HepG2 (cell line): ENCODE data around the gene SLC18A3. TPM values are rescaled to one million over a fixed set of nuclear protein-coding genes. Genes with fewer than 3 reads are reported as not detected.

Source experiments
- ARHGAP35 ChIP-seq: sonication (generic); formaldehyde crosslinking; IDR thresholded peaks from 2 replicates; pipeline ENCODE4 v1.9.0; 2022; ENCODE audit warnings: mild to moderate bottlenecking, inconsistent platforms, moderate library complexity, missing genetic modification reagents, borderline replicate concordance
- ARNT ChIP-seq: fragments of 450-650 bp; IDR thresholded peaks from 2 replicates; pipeline ENCODE4 v1.6.1; 2017
- EHMT2 ChIP-seq: fragments of 200-600 bp; sonication (generic); IDR thresholded peaks from 2 replicates; pipeline ENCODE4 v1.7.0; 2017; ENCODE audit warnings: antibody characterized with exemption, low read depth, low read length, borderline replicate concordance
- FOXO1 ChIP-seq: sonication (generic); formaldehyde crosslinking; IDR thresholded peaks from 2 replicates; pipeline ENCODE4 v1.4.0; 2020; ENCODE audit warnings: missing genetic modification reagents
- GLI4 ChIP-seq: sonication (generic); formaldehyde crosslinking; IDR thresholded peaks from 2 replicates; pipeline ENCODE4 v1.5.1; 2020; ENCODE audit warnings: missing genetic modification reagents, mild to moderate bottlenecking, moderate library complexity, borderline replicate concordance
- GTF2F1 ChIP-seq: fragments of 150-350 bp; IDR thresholded peaks from 2 replicates; pipeline ENCODE4 v1.6.1; 2014; ENCODE audit warnings: low read length
- JUN ChIP-seq: sonication (generic); formaldehyde crosslinking; IDR thresholded peaks from 2 replicates; pipeline ENCODE4 v1.4.0; 2020; ENCODE audit warnings: mild to moderate bottlenecking, missing genetic modification reagents
- MED1 ChIP-seq: sonication (generic); formaldehyde crosslinking; IDR thresholded peaks from 2 replicates; pipeline ENCODE4 v1.4.0; 2020; ENCODE audit warnings: missing genetic modification reagents
- MED8 ChIP-seq: sonication (generic); formaldehyde crosslinking; IDR thresholded peaks from 2 replicates; pipeline ENCODE4 v1.8.1; 2023; ENCODE audit warnings: mild to moderate bottlenecking, missing genetic modification reagents; ENCODE audit not compliant: insufficient replicate concordance
- MEIS1 ChIP-seq: sonication (generic); formaldehyde crosslinking; IDR thresholded peaks from 2 replicates; pipeline ENCODE4 v1.9.0; 2021; ENCODE audit warnings: mild to moderate bottlenecking, missing genetic modification reagents, moderate library complexity, borderline replicate concordance
- MEIS2 ChIP-seq: sonication (generic); formaldehyde crosslinking; IDR thresholded peaks from 2 replicates; pipeline ENCODE4 v1.9.0; 2021; ENCODE audit warnings: mild to moderate bottlenecking, missing genetic modification reagents
- NAIF1 ChIP-seq: sonication (generic); formaldehyde crosslinking; IDR thresholded peaks from 2 replicates; pipeline ENCODE4 v1.5.0; 2020; ENCODE audit warnings: mild to moderate bottlenecking, missing genetic modification reagents, borderline replicate concordance
- REL ChIP-seq: sonication (generic); formaldehyde crosslinking; conservative IDR thresholded peaks from 2 replicates; pipeline ENCODE4 v1.8.0; 2022; ENCODE audit warnings: mild to moderate bottlenecking, missing genetic modification reagents, moderate library complexity
- SSRP1 ChIP-seq: IDR thresholded peaks from 2 replicates; pipeline ENCODE4 v1.6.1; 2016; ENCODE audit warnings: control low read depth
- ZBTB21 ChIP-seq: sonication (generic); formaldehyde crosslinking; IDR thresholded peaks from 2 replicates; pipeline ENCODE4 v1.4.0; 2020; ENCODE audit warnings: missing genetic modification reagents
- ZFP36 ChIP-seq: fragments of 150-350 bp; IDR thresholded peaks from 2 replicates; pipeline ENCODE4 v1.6.1; 2018; ENCODE audit warnings: borderline replicate concordance, low read length, low read depth; ENCODE audit not compliant: partially characterized antibody
- ZMYM4 ChIP-seq: sonication (generic); formaldehyde crosslinking; IDR thresholded peaks from 2 replicates; pipeline ENCODE4 v1.8.1; 2023; ENCODE audit warnings: mild to moderate bottlenecking, missing genetic modification reagents
- ZNF101 ChIP-seq: sonication (generic); formaldehyde crosslinking; IDR thresholded peaks from 2 replicates; pipeline ENCODE4 v1.4.0; 2020; ENCODE audit warnings: mild to moderate bottlenecking, low read depth, missing genetic modification reagents, borderline replicate concordance
- ZNF12 ChIP-seq: sonication (generic); formaldehyde crosslinking; IDR thresholded peaks from 2 replicates; pipeline ENCODE4 v1.5.0; 2020; ENCODE audit warnings: missing genetic modification reagents
- ZNF160 ChIP-seq: sonication (generic); formaldehyde crosslinking; IDR thresholded peaks from 2 replicates; pipeline ENCODE4 v1.8.0; 2022; ENCODE audit warnings: mild to moderate bottlenecking, inconsistent platforms, missing genetic modification reagents
- ZNF703 ChIP-seq: sonication (generic); formaldehyde crosslinking; IDR thresholded peaks from 2 replicates; pipeline ENCODE4 v1.5.1; 2020; ENCODE audit warnings: missing genetic modification reagents, mild to moderate bottlenecking, moderate library complexity, borderline replicate concordance
- ZNF761 ChIP-seq: sonication (generic); formaldehyde crosslinking; conservative IDR thresholded peaks from 2 replicates; pipeline ENCODE4 v1.4.0; 2020; ENCODE audit warnings: mild to moderate bottlenecking, missing genetic modification reagents
- polyA plus RNA-seq, 8 experiments: library from polyadenylated mRNA; depleted of rRNA in 3 of 8; stranded (reverse) in 7 of 8; unstranded in 1 of 8; fragments of >200 nt; fragmentation: Illumina TruSeq in 4 of 8; extraction: Trizol in 4 of 8; gene quantifications; 2 replicates each; pipeline versions ENCODE4 v1.2.1 to v1.2.3, GENCODE V29; 2011 to 2016; ENCODE audit warnings: low read depth in 4 of 8, missing spikeins in 1 of 8, mixed read lengths in 1 of 8; ENCODE audit not compliant: insufficient read depth in 1 of 8
- total RNA-seq, 5 experiments: library from RNA; depleted of rRNA; stranded (reverse); fragments of >200 nt; fragmentation: Illumina TruSeq; extraction: Trizol; gene quantifications; 2 replicates each; pipeline ENCODE4 v1.2.3, GENCODE V29; 2016; ENCODE audit warnings: low read depth in 1 of 5
- TF ChIP-seq, protein P1 (sequence below), 2 experiments: fragments of 450-650 bp in 1 of 2; sonication (generic) in 1 of 2; formaldehyde crosslinking; IDR thresholded peaks; 2 replicates each; pipeline versions ENCODE4 v1.5.0 to v1.8.0; 2020 to 2022; ENCODE audit warnings: mild to moderate bottlenecking in 1 of 2, missing genetic modification reagents in 1 of 2
- TF ChIP-seq, protein P2 (sequence below): sonication (generic); formaldehyde crosslinking; IDR thresholded peaks from 2 replicates; pipeline ENCODE4 v1.9.0; 2022; ENCODE audit warnings: low read depth, missing genetic modification reagents
- TF ChIP-seq, protein P3 (sequence below): sonication (generic); formaldehyde crosslinking; conservative IDR thresholded peaks from 2 replicates; pipeline ENCODE4 v1.4.0; 2020; ENCODE audit warnings: missing genetic modification reagents
- TF ChIP-seq, protein P4 (sequence below): sonication (generic); formaldehyde crosslinking; IDR thresholded peaks from 2 replicates; pipeline ENCODE4 v1.5.0; 2020; ENCODE audit warnings: missing genetic modification reagents, mild to moderate bottlenecking, borderline replicate concordance

SLC18A3 gene
- total and polyA plus RNA-seq, 2 of the 13 experiments (the other 11 are each of a cell fraction or from before 2014, with no cell fraction given), result not detected

DNA sequence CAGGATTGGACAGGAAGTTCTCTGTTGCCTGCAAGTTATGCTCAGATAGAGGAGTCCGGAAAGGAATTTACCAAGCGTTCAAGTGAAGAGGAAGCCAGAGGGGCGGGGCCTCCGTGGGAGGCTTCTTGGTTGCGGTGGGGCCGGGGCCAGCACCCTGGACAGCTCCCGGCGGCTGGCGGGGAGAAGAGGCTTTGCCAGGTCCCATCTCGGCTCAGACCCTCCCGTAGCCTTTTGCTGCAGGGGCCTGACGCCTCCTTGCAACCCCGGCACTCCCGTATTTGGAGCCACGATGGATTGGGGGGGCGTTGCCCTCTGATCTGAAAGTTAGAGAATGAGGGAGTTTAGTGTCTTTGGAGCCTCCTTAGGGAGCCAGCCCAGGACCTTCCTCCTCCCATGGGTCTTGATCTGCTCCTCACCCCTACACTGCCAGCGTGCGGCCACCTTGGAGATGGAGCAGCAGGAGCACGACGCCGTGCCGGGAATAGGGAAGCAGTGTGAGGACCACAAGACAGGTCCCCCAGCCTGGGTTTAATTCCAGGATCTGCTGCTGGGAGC is 3.1 kb upstream of the SLC18A3 start (continued):
- TF ChIP-seq, protein P1, sequence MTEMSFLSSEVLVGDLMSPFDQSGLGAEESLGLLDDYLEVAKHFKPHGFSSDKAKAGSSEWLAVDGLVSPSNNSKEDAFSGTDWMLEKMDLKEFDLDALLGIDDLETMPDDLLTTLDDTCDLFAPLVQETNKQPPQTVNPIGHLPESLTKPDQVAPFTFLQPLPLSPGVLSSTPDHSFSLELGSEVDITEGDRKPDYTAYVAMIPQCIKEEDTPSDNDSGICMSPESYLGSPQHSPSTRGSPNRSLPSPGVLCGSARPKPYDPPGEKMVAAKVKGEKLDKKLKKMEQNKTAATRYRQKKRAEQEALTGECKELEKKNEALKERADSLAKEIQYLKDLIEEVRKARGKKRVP (CRISPR knock-in tag; IDR thresholded peaks at IDR 0.05), result peak in 1 of 2 experiments; percentile 37; a peak in 1 of 4 replicates
- TF ChIP-seq ARNT (no peak), ARHGAP35 (CRISPR knock-in tag) (0 out of 2 replicates have a peak, but pooled peaks have one; percentile 59), MED8 (CRISPR knock-in tag) (no peak), MEIS2 (CRISPR knock-in tag) (peak; percentile 84; the same call in 1 of the 2 replicates), ZNF101 (CRISPR knock-in tag) (no peak), ZBTB21 (peak; percentile 29; the same call in 1 of the 2 replicates), GLI4 (CRISPR knock-in tag) (no peak), MED1 (CRISPR knock-in tag) (0 out of 2 replicates have a peak, but pooled peaks have one; percentile 17), MEIS1 (CRISPR knock-in tag) (no peak), NAIF1 (CRISPR knock-in tag) (no peak), ZNF703 (CRISPR knock-in tag) (no peak), ZNF761 (CRISPR knock-in tag) (no peak), ZMYM4 (CRISPR knock-in tag) (peak; percentile 56; the same call in 1 of the 2 replicates), REL (CRISPR knock-in tag) (peak; percentile 39; the same call in 1 of the 2 replicates), FOXO1 (CRISPR knock-in tag) (0 out of 2 replicates have a peak, but pooled peaks have one; percentile 15), JUN (CRISPR knock-in tag) (no peak), SSRP1 (CRISPR knock-in tag) (no peak), ZNF160 (CRISPR knock-in tag) (0 out of 2 replicates have a peak, but pooled peaks have one; percentile 34), ZNF12 (CRISPR knock-in tag) (peak; percentile 79), EHMT2 (peak; percentile 93), GTF2F1 (no peak), ZFP36 (no peak)
- TF ChIP-seq, protein P2, sequence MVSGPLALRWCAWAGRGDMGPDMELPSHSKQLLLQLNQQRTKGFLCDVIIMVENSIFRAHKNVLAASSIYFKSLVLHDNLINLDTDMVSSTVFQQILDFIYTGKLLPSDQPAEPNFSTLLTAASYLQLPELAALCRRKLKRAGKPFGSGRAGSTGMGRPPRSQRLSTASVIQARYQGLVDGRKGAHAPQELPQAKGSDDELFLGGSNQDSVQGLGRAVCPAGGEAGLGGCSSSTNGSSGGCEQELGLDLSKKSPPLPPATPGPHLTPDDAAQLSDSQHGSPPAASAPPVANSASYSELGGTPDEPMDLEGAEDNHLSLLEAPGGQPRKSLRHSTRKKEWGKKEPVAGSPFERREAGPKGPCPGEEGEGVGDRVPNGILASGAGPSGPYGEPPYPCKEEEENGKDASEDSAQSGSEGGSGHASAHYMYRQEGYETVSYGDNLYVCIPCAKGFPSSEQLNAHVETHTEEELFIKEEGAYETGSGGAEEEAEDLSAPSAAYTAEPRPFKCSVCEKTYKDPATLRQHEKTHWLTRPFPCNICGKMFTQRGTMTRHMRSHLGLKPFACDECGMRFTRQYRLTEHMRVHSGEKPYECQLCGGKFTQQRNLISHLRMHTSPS, result no peak
- TF ChIP-seq, protein P3, sequence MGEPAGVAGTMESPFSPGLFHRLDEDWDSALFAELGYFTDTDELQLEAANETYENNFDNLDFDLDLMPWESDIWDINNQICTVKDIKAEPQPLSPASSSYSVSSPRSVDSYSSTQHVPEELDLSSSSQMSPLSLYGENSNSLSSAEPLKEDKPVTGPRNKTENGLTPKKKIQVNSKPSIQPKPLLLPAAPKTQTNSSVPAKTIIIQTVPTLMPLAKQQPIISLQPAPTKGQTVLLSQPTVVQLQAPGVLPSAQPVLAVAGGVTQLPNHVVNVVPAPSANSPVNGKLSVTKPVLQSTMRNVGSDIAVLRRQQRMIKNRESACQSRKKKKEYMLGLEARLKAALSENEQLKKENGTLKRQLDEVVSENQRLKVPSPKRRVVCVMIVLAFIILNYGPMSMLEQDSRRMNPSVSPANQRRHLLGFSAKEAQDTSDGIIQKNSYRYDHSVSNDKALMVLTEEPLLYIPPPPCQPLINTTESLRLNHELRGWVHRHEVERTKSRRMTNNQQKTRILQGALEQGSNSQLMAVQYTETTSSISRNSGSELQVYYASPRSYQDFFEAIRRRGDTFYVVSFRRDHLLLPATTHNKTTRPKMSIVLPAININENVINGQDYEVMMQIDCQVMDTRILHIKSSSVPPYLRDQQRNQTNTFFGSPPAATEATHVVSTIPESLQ, result peak; percentile 86; the same call in 1 of the 2 replicates
- TF ChIP-seq, protein P4, sequence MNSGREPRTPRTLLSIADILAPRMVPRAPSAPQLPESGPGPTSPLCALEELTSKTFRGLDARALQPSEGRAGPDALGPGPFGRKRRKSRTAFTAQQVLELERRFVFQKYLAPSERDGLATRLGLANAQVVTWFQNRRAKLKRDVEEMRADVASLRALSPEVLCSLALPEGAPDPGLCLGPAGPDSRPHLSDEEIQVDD, result no peak
